ENCODE measurements around the gene HMGB2.
A peak's percentile ranks its signal among the peaks of the same experiment; 100 is the strongest.

Gene HMGB2

GRCh38 chr4:173333658-173334084 is 487 bp downstream of the HMGB2 start:
- peak; percentile 52 for DNase-seq

- DNase-seq: peak; percentile 25
Measured at GRCh38 chr4:173332963-173333657, 1.0 kb downstream of the HMGB2 start.

- peak; percentile 24 for DNase-seq
Measured at GRCh38 chr4:173332021-173332487, 2.1 kb downstream of the HMGB2 start.

GRCh38 chr4:173330590-173330989 is 3.6 kb downstream of the HMGB2 start:
- DNase-seq: no peak

GRCh38 chr4:173328236-173328901 is 5.8 kb downstream of the HMGB2 start:
- DNase-seq: no peak

- DNase-seq: no peak
Measured at GRCh38 chr4:173325007-173325736, 9.0 kb downstream of the HMGB2 start.

- no peak for DNase-seq
Measured at GRCh38 chr4:173319696-173320095, 14.5 kb downstream of the HMGB2 start.

- peak; percentile 51 for DNase-seq
Measured at GRCh38 chr4:173318648-173319211, 15.4 kb downstream of the HMGB2 start.

- DNase-seq: no peak
Measured at GRCh38 chr4:173318240-173318639, 15.9 kb downstream of the HMGB2 start.

- DNase-seq: no peak
Measured at GRCh38 chr4:173317004-173317403, 17.2 kb downstream of the HMGB2 start.

GRCh38 chr4:173316060-173316459 is 18.1 kb downstream of the HMGB2 start:
- no peak for DNase-seq

GRCh38 chr4:173314715-173315114 is 19.4 kb downstream of the HMGB2 start:
- DNase-seq: no peak

GRCh38 chr4:173311368-173311767 is 22.8 kb downstream of the HMGB2 start:
- DNase-seq: no peak

- DNase-seq: no peak
Measured at GRCh38 chr4:173307778-173308177, 26.4 kb downstream of the HMGB2 start.

GRCh38 chr4:173301518-173302201 is 32.5 kb downstream of the HMGB2 start:
- peak; percentile 51 for DNase-seq

GRCh38 chr4:173294444-173294843 is 39.7 kb downstream of the HMGB2 start:
- no peak for DNase-seq

GRCh38 chr4:173293663-173294062 is 40.5 kb downstream of the HMGB2 start:
- DNase-seq: no peak

GRCh38 chr4:173291899-173292298 is 42.3 kb downstream of the HMGB2 start:
- DNase-seq: no peak

GRCh38 chr4:173289353-173289727 is 44.8 kb downstream of the HMGB2 start:
- DNase-seq: no peak

GRCh38 chr4:173288698-173289352 is 45.3 kb downstream of the HMGB2 start:
- no peak for DNase-seq

- DNase-seq: peak; percentile 63
Measured at GRCh38 chr4:173288296-173288695, 45.9 kb downstream of the HMGB2 start.

- no peak for DNase-seq
Measured at GRCh38 chr4:173287486-173287885, 46.7 kb downstream of the HMGB2 start.
